B cell (primary cell): Measurements from ENCODE around the gene HMGB2. TPM values are rescaled to one million over a fixed set of nuclear protein-coding genes. Genes with fewer than 3 reads are reported as not detected.

ENCODE experiments used
- ATAC-seq: fragments of 200-7000 bp; cut with Tn5 transposase; one replicate; pipeline ENCODE4 v1.10.0; 2021; ENCODE audit warnings: low read depth, mild to moderate bottlenecking, moderate number of reproducible peaks, moderate library complexity
- CTCF ChIA-PET: fragments of 350-600 bp; sonication (Branson Sonifier 250); formaldehyde crosslinking; loops from one replicate; lab custom pipeline; 2021; ENCODE audit warnings: antibody characterized with exemption, inconsistent platforms; lab: Charles Lee
- POLR2A ChIA-PET: fragments of 350-600 bp; sonication (Branson Sonifier 250); formaldehyde crosslinking; loops from one replicate; lab custom pipeline; 2021; ENCODE audit warnings: antibody characterized with exemption; lab: Charles Lee
- DNase-seq: peaks from one replicate; pipeline ENCODE4 v3.0.0; 2013
- H2AFZ ChIP-seq: 2 replicates; pipeline ENCODE4 v1.6.1; 2012; ENCODE audit warnings: mild to moderate bottlenecking, low read depth, low read length; ENCODE audit not compliant: insufficient read depth, poor library complexity, severe bottlenecking
- H3K27ac ChIP-seq, 2 donors: 1 replicate in 1 of 2; 2 replicates in 1 of 2; pipeline ENCODE4 v1.5.1; 2012 to 2013; ENCODE audit warnings: low read length in 2 of 2, mild to moderate bottlenecking in 2 of 2, moderate library complexity in 1 of 2
- H3K27me3 ChIP-seq, 4 experiments: fragments of 200-600 bp in 1 of 4; sonication (generic) in 1 of 4; replicated peaks in 1 of 4; 1 replicate in 2 of 4; 2 replicates in 2 of 4; pipeline versions ENCODE4 v1.6.1 to v1.7.0; 2013 to 2016; ENCODE audit warnings: low read length in 3 of 4, mild to moderate bottlenecking in 2 of 4, mixed read lengths in 1 of 4, moderate library complexity in 1 of 4; ENCODE audit not compliant: insufficient read depth in 4 of 4, control insufficient read depth in 3 of 4; ENCODE audit errors: control extremely low read depth in 1 of 4
- H3K36me3 ChIP-seq, 2 experiments: replicated peaks in 1 of 2; 1 replicate in 1 of 2; 2 replicates in 1 of 2; pipeline versions ENCODE4 v1.6.1 to v1.7.1; 2013; ENCODE audit warnings: low read length in 1 of 2; ENCODE audit not compliant: insufficient read depth in 2 of 2, control insufficient read depth in 1 of 2; ENCODE audit errors: control extremely low read depth in 1 of 2, extremely low read depth in 1 of 2
- H3K4me1 ChIP-seq, 2 donors: fragments of 200-600 bp in 1 of 2; sonication (generic) in 1 of 2; 1 replicate in 1 of 2; 2 replicates in 1 of 2; pipeline versions ENCODE4 v1.5.1 to v1.6.1; 2013 to 2017; ENCODE audit warnings: low read length in 2 of 2; ENCODE audit not compliant: control insufficient read depth in 2 of 2, insufficient read depth in 2 of 2
- H3K4me2 ChIP-seq: replicated peaks from 2 replicates; pipeline ENCODE3; 2012; ENCODE audit warnings: mild to moderate bottlenecking, low read depth, low read length; ENCODE audit not compliant: poor library complexity, severe bottlenecking
- H3K4me3 ChIP-seq, 5 experiments: fragments of 200-600 bp in 1 of 5; sonication (generic) in 1 of 5; 1 replicate in 3 of 5; 2 replicates in 2 of 5; pipeline versions ENCODE4 v1.5.1 to v1.7.0; 2011 to 2016; ENCODE audit warnings: low read length in 4 of 5, mild to moderate bottlenecking in 4 of 5, low read depth in 2 of 5, control low read depth in 1 of 5, moderate library complexity in 1 of 5; ENCODE audit not compliant: insufficient read depth in 1 of 5; ENCODE audit errors: control extremely low read depth in 1 of 5, extremely low read depth in 1 of 5
- H3K79me2 ChIP-seq: fragments of 200-600 bp; sonication (generic); one replicate; pipeline ENCODE4 v1.6.0; 2016; ENCODE audit warnings: low read length; ENCODE audit not compliant: control insufficient read depth, insufficient read depth
- H3K9ac ChIP-seq: fragments of 200-600 bp; sonication (generic); 2 replicates; pipeline ENCODE4 v1.6.1; 2017; ENCODE audit warnings: mild to moderate bottlenecking, low read length, moderate library complexity
- H3K9me3 ChIP-seq, 3 donors: one replicate each; pipeline versions ENCODE4 v1.6.1 to v1.7.1; 2013; ENCODE audit warnings: low read length in 2 of 3; ENCODE audit not compliant: control insufficient read depth in 2 of 3, insufficient read depth in 1 of 3; ENCODE audit errors: control extremely low read depth in 1 of 3
- H4K20me1 ChIP-seq: 2 replicates; pipeline ENCODE4 v1.6.0; 2012; ENCODE audit warnings: mild to moderate bottlenecking, low read length; ENCODE audit not compliant: insufficient read depth, control insufficient read depth, poor library complexity, severe bottlenecking
- H3K27ac Mint-ChIP-seq: one replicate; pipeline ENCODE4 v1.8.0; 2021; ENCODE audit warnings: mixed read lengths
- H3K27me3 Mint-ChIP-seq: one replicate; pipeline ENCODE4 v1.8.0; 2021; ENCODE audit warnings: mixed read lengths
- H3K4me1 Mint-ChIP-seq: one replicate; pipeline ENCODE4 v1.8.0; 2021; ENCODE audit warnings: mixed read lengths
- H3K4me3 Mint-ChIP-seq: one replicate; pipeline ENCODE4 v1.8.0; 2021; ENCODE audit warnings: mixed read lengths
- H3K9me3 Mint-ChIP-seq: one replicate; pipeline ENCODE4 v1.8.0; 2022; ENCODE audit warnings: mixed read lengths; ENCODE audit not compliant: insufficient read depth
- EZH2 ChIP-seq: IDR thresholded peaks from 2 replicates; pipeline ENCODE4 v1.6.1; 2012; ENCODE audit warnings: borderline replicate concordance, low read depth, mild to moderate bottlenecking, moderate library complexity, low read length; ENCODE audit not compliant: insufficient read depth, poor library complexity, severe bottlenecking
- WGBS: methylation state at CpG from one replicate; pipeline ENCODE4 v1.1.5; 2013; ENCODE audit warnings: missing lambda C conversion rate; ENCODE audit not compliant: insufficient coverage; 5-methylcytosine and 5-hydroxymethylcytosine counted together
- intact Hi-C: fragments of 100-400 bp; cut with micrococcal nuclease; formaldehyde crosslinking; loops from one replicate; pipeline ENCODE4 v1.10.0; 2022
- polyA plus RNA-seq: library from polyadenylated mRNA; depleted of rRNA; stranded (reverse); fragments of >200 nt; gene quantifications from 2 replicates; pipeline ENCODE4 v1.2.3, GENCODE V29; 2012
- total RNA-seq, 2 donors: library from RNA; stranded (reverse); fragments of 120-200 nt in 1 of 2; gene quantifications; 1 replicate in 1 of 2; 2 replicates in 1 of 2; pipeline versions ENCODE4 v1.2.3 to v1.2.4, GENCODE V29; 2013 to 2022
- TF ChIP-seq, protein P1 (sequence below): fragments of 200-600 bp; IDR thresholded peaks from one replicate; pipeline ENCODE4 v1.8.0; 2022; ENCODE audit warnings: antibody characterized with exemption, mild to moderate bottlenecking

Gene HMGB2
- total and polyA plus RNA-seq, 2 donors (not counting 1 experiment from before 2014, with no cell fraction given), result 44.1 to 82.5 TPM

DNA sequence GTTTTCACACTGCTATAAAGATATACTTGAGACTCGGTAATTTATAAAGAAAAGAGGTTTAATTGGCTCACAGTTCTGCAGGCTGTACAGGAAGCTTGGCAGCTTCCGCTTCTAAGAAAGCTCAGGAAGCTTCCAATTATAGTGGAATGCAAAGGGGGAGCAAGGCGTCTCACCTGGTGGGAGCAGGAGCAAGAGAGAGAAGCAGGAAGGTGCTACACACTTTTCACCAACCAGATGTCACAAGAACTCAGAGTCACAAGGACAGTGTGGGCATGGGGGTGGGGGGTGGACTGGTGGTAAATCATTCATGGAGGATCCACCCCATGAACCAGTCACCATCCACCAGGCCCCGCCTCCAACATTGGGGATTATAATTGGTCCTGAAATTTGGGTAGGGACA, 22.8 kb downstream of the HMGB2 start:
- ChIA-PET POLR2A (no interaction called here), CTCF (no interaction called here)
- H3K9me3 Mint-ChIP-seq, result no peaks in the 10 kb centered on the region
- intact Hi-C loops, result loop anchor here (10.0 kb wide), 1 partner anchor 813 kb away; no protein-coding TSS in a partner anchor
- Histone ChIP-seq H3K4me3 (no peak overlapping the region), H3K4me1 (no peaks in the 10 kb centered on the region), H3K4me2 (no peak overlapping the region), H4K20me1 (no peaks in the 10 kb centered on the region), H3K36me3 (peaks cover 7 to 28% of the 10 kb centered on the region in 2 experiments), H2AFZ (no peak overlapping the region), H3K79me2 (peaks cover 5% of the 10 kb centered on the region), H3K9me3 (no peaks in the 10 kb centered on the region), H3K9ac (no peak overlapping the region), H3K27ac (no peak overlapping the region), H3K27me3 (no peaks in the 10 kb centered on the region)
- 100% methylated on average over 2 of the region's 4 CpGs for WGBS
- H3K4me3 Mint-ChIP-seq, result no peak overlapping the region
- no peaks in the 10 kb centered on the region for H3K27me3 Mint-ChIP-seq
- TF ChIP-seq, protein P1, sequence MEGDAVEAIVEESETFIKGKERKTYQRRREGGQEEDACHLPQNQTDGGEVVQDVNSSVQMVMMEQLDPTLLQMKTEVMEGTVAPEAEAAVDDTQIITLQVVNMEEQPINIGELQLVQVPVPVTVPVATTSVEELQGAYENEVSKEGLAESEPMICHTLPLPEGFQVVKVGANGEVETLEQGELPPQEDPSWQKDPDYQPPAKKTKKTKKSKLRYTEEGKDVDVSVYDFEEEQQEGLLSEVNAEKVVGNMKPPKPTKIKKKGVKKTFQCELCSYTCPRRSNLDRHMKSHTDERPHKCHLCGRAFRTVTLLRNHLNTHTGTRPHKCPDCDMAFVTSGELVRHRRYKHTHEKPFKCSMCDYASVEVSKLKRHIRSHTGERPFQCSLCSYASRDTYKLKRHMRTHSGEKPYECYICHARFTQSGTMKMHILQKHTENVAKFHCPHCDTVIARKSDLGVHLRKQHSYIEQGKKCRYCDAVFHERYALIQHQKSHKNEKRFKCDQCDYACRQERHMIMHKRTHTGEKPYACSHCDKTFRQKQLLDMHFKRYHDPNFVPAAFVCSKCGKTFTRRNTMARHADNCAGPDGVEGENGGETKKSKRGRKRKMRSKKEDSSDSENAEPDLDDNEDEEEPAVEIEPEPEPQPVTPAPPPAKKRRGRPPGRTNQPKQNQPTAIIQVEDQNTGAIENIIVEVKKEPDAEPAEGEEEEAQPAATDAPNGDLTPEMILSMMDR, result no peak
- TF ChIP-seq EZH2, result no peak
- no peak overlapping the region for H3K27ac Mint-ChIP-seq
- DNase-seq (no peak), ATAC-seq (no peak)
- no peaks in the 10 kb centered on the region for H3K4me1 Mint-ChIP-seq

DNA sequence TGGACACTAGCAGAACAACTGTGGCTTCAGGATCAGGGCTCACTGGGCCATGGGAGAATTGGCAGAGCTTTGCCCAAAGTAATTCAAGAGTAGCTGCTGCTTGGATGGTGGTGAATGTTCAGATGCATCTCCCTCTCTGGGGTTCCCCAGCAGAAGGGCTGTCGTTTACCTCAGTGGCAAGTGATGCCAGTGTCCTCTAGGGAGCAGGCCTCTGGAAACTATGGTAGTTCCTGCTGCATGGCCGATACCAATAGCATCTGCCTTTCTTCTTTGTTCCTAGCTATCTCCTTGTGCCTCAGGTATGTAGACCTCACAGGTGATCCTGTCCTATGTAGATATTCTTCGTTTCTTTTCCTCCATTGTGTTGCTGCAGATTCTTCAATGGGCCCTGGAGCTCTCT, 26.4 kb downstream of the HMGB2 start:
- no peak overlapping the region for H3K4me2 ChIP-seq
- no peak overlapping the region for H3K4me3 ChIP-seq
- H3K4me1 Mint-ChIP-seq, result no peaks in the 10 kb centered on the region
- POLR2A ChIA-PET, result no interaction called here
- no peaks in the 10 kb centered on the region for H3K9me3 ChIP-seq
- ATAC-seq (no peak), DNase-seq (no peak)
- no peaks in the 10 kb centered on the region for H3K27me3 ChIP-seq
- H3K4me1 ChIP-seq, result no peaks in the 10 kb centered on the region
- no peak for TF ChIP-seq EZH2
- TF ChIP-seq, protein P1, result no peak
- no peaks in the 10 kb centered on the region for H4K20me1 ChIP-seq
- H3K36me3 ChIP-seq, result peaks cover 12 to 21% of the 10 kb centered on the region in 2 experiments
- no peak overlapping the region for H3K4me3 Mint-ChIP-seq
- intact Hi-C loops, result no loop called here
- no peak overlapping the region for H3K9ac ChIP-seq
- H3K9me3 Mint-ChIP-seq, result no peaks in the 10 kb centered on the region
- no peaks in the 10 kb centered on the region for H3K27me3 Mint-ChIP-seq
- no peak overlapping the region for H2AFZ ChIP-seq
- CTCF ChIA-PET, result interaction anchor here (0.8 to 2.5 kb wide), 7 partner anchors 9 to 295 kb away, joined by 3 to 8 read pairs (median 4); no protein-coding TSS in a partner anchor
- H3K79me2 ChIP-seq, result peaks cover 5% of the 10 kb centered on the region
- 93% methylated on average over 2 of the region's 3 CpGs for WGBS
- H3K27ac ChIP-seq, result no peak overlapping the region
- no peak overlapping the region for H3K27ac Mint-ChIP-seq
